Measurements from ENCODE around the gene GNGT1.

GNGT1 gene

GRCh38 chr7:93894966-93895640 lies 11.3 kb upstream of the GNGT1 start:
- no peak overlapping the region for H3K27ac ChIP-seq (replicated peaks)
- H3K27me3 ChIP-seq (ENCODE audit: insufficient read depth, poor library complexity, severe bottlenecking), result peaks cover 7% of the 10 kb centered on the region
- H3K4me3 ChIP-seq (replicated peaks; ENCODE audit: insufficient read depth, low read length), result no peak overlapping the region
- DNase-seq (ENCODE audit: low read depth in 1 of 2, low spot score in 1 of 2), result no peak
- TF ChIP-seq GABPA (IDR thresholded peaks at IDR 0.05; ENCODE audit: low read depth) (no peak), SPI1 (IDR thresholded peaks at IDR 0.05; ENCODE audit: borderline replicate concordance, low read depth) (no peak), REST (IDR thresholded peaks at IDR 0.05; ENCODE audit: insufficient replicate concordance, low read depth) (no peak), CTCF (IDR thresholded peaks at IDR 0.05; ENCODE audit: insufficient read depth, low read length) (no peak), POLR2AphosphoS5 (IDR thresholded peaks at IDR 0.05; ENCODE audit: low read depth) (no peak)

GRCh38 chr7:93895859-93896600 lies 10.3 kb upstream of the GNGT1 start:
- H3K27me3 ChIP-seq (ENCODE audit: insufficient read depth, poor library complexity, severe bottlenecking), result no peaks in the 10 kb centered on the region
- H3K4me3 ChIP-seq (replicated peaks; ENCODE audit: insufficient read depth, low read length), result no peak overlapping the region
- DNase-seq (ENCODE audit: low read depth in 1 of 2, low spot score in 1 of 2), result no peak
- no peak for TF ChIP-seq CTCF (IDR thresholded peaks at IDR 0.05; ENCODE audit: insufficient read depth, low read length)
- no peak overlapping the region for H3K27ac ChIP-seq (replicated peaks)

- Histone ChIP-seq H3K27ac (replicated peaks) (no peak overlapping the region), H3K4me3 (replicated peaks; ENCODE audit: insufficient read depth, low read length) (no peak overlapping the region), H3K27me3 (ENCODE audit: insufficient read depth, poor library complexity, severe bottlenecking) (no peaks in the 10 kb centered on the region)
- no peak for TF ChIP-seq GABPA (IDR thresholded peaks at IDR 0.05; ENCODE audit: low read depth)
- no peak for TF ChIP-seq SPI1 (IDR thresholded peaks at IDR 0.05; ENCODE audit: borderline replicate concordance, low read depth)
- TF ChIP-seq POLR2AphosphoS5 (IDR thresholded peaks at IDR 0.05; ENCODE audit: low read depth), result no peak
- TF ChIP-seq REST (IDR thresholded peaks at IDR 0.05; ENCODE audit: insufficient replicate concordance, low read depth), result no peak
- TF ChIP-seq CTCF (IDR thresholded peaks at IDR 0.05; ENCODE audit: insufficient read depth, low read length), result no peak
- DNase-seq (ENCODE audit: low read depth in 1 of 2, low spot score in 1 of 2), result no peak
Observed at GRCh38 chr7:93897680-93898079, 8.7 kb upstream of the GNGT1 start.
